K562 (cell line): Measurements from ENCODE around the gene BARD1. TPM values are rescaled to one million over a fixed set of nuclear protein-coding genes. Genes with fewer than 3 reads are reported as not detected.

Experiments
- ATAC-seq: fragments of 200-7000 bp; cut with Tn5 transposase; 3 replicates; pipeline ENCODE4 v1.9.1; 2020; ENCODE audit warnings: moderate library complexity
- BruUV-seq: library from RNA; stranded (reverse); fragments of 400-500 nt; replicated peaks from 2 replicates; lab custom pipeline; 2021; lab: Mats Ljungman, UMichigan
- CTCF ChIA-PET: fragments of 300-600 bp; formaldehyde crosslinking; extraction: SDS; loops from one replicate; lab custom pipeline; 2021; ENCODE audit warnings: low intra/inter-chr PET ratio; lab: Yijun Ruan, JAX
- POLR2A ChIA-PET: fragments of 300-600, 350-650 bp; sonication (Branson Sonifier 250); formaldehyde crosslinking; extraction: SDS; loops from one replicate; lab custom pipeline; 2021; ENCODE audit warnings: antibody characterized with exemption, inconsistent platforms; lab: Yijun Ruan, JAX
- DNase-seq, 4 experiments: peaks; one replicate each; pipeline versions ENCODE4 v3.0.0 to v3.0.0-alpha.2; 2011 to 2018; ENCODE audit warnings: low spot score in 3 of 4, mixed read lengths in 3 of 4; ENCODE audit errors: extremely low read depth in 1 of 4
- FAIRE-seq: peaks from 2 replicates; lab custom pipeline; 2011; peaks lifted over from hg19 to GRCh38; lab: Jason Lieb, UNC
- H2AFZ ChIP-seq: 2 replicates; pipeline ENCODE4 v1.6.0; 2011; ENCODE audit warnings: low read depth, low read length, control low read depth, inconsistent platforms
- H3K27ac ChIP-seq: fragments of 200-600 bp; 3 replicates; pipeline ENCODE4 v1.8.0; 2011; ENCODE audit warnings: low read depth, mild to moderate bottlenecking, control low read depth, inconsistent platforms, low read length, moderate library complexity, mixed read lengths; ENCODE audit errors: extremely low read depth
- H3K27me3 ChIP-seq, 2 experiments: fragments of 300-600 bp in 1 of 2; 2 replicates in 1 of 2; 3 replicates in 1 of 2; pipeline versions ENCODE4 v1.6.0 to v1.8.0; 2011; ENCODE audit warnings: inconsistent platforms in 2 of 2, low read length in 2 of 2, mild to moderate bottlenecking in 1 of 2, mixed read lengths in 1 of 2, moderate library complexity in 1 of 2; ENCODE audit not compliant: control insufficient read depth in 2 of 2, insufficient read depth in 2 of 2
- H3K36me3 ChIP-seq: fragments of 300-600 bp; 3 replicates; pipeline ENCODE4 v1.8.0; 2011; ENCODE audit warnings: mild to moderate bottlenecking, low read length, inconsistent platforms; ENCODE audit not compliant: control insufficient read depth, insufficient read depth
- H3K4me1 ChIP-seq, 2 experiments: fragments of 200-600 bp in 1 of 2; replicated peaks in 1 of 2; 2 replicates in 1 of 2; 3 replicates in 1 of 2; pipeline versions ENCODE4 v1.5.1 to v1.8.0; 2011; ENCODE audit warnings: inconsistent platforms in 2 of 2, low read length in 2 of 2, mild to moderate bottlenecking in 1 of 2, mixed read lengths in 1 of 2, moderate library complexity in 1 of 2; ENCODE audit not compliant: control insufficient read depth in 2 of 2, insufficient read depth in 2 of 2
- H3K4me2 ChIP-seq: 2 replicates; pipeline ENCODE4 v1.6.1; 2011; ENCODE audit warnings: low read length, control low read depth, inconsistent platforms, mixed read lengths; ENCODE audit not compliant: insufficient read depth
- H3K4me3 ChIP-seq: fragments of 200-600 bp; sonication (generic), shearing (Covaris generic); 2 replicates; pipeline ENCODE4 v1.5.1; 2016; ENCODE audit warnings: control low read depth, inconsistent platforms
- H3K79me2 ChIP-seq: fragments of 200-600 bp; 3 replicates; pipeline ENCODE4 v1.8.0; 2011; ENCODE audit warnings: low read length, inconsistent platforms; ENCODE audit not compliant: control insufficient read depth, insufficient read depth
- H3K9ac ChIP-seq, 2 experiments: 2 replicates each; pipeline versions ENCODE4 v1.6.0 to v1.6.1; 2011; ENCODE audit warnings: low read depth in 2 of 2, low read length in 2 of 2, control low read depth in 1 of 2, inconsistent platforms in 1 of 2, mild to moderate bottlenecking in 1 of 2, mixed read lengths in 1 of 2; ENCODE audit not compliant: insufficient read depth in 1 of 2
- H3K9me1 ChIP-seq: one replicate; pipeline ENCODE4 v1.6.0; 2011; ENCODE audit warnings: inconsistent platforms, mild to moderate bottlenecking, low read length, moderate library complexity; ENCODE audit not compliant: control insufficient read depth, insufficient read depth
- H3K9me3 ChIP-seq: replicated peaks from 2 replicates; pipeline ENCODE4 v1.5.1; 2011; ENCODE audit warnings: low read depth, low read length, inconsistent platforms; ENCODE audit not compliant: control insufficient read depth, insufficient read depth
- H4K20me1 ChIP-seq: replicated peaks from 2 replicates; pipeline ENCODE4 v1.6.1; 2011; ENCODE audit warnings: low read length, inconsistent platforms, mixed read lengths; ENCODE audit not compliant: control insufficient read depth, insufficient read depth
- DACH1 ChIP-seq: fragments of 450-650 bp; IDR thresholded peaks from 2 replicates; pipeline ENCODE4 v1.6.1; 2018; ENCODE audit not compliant: partially characterized antibody
- FOXM1 ChIP-seq, 2 experiments: fragments of 450-650 bp in 1 of 2; sonication (generic) in 1 of 2; formaldehyde crosslinking in 1 of 2; IDR thresholded peaks; 2 replicates each; pipeline versions ENCODE4 v1.6.1 to v1.9.0; 2017 to 2022; ENCODE audit warnings: low read depth in 2 of 2, mild to moderate bottlenecking in 2 of 2, missing genetic modification reagents in 1 of 2, moderate library complexity in 1 of 2
- GTF2F1 ChIP-seq: IDR thresholded peaks from 2 replicates; pipeline ENCODE4 v1.6.1; 2011; ENCODE audit warnings: low read depth, low read length, improper control_type of control experiment
- GTF3C2 ChIP-seq: IDR thresholded peaks from 3 replicates; pipeline ENCODE4 v1.6.1; 2011; ENCODE audit warnings: borderline replicate concordance, mild to moderate bottlenecking, moderate library complexity; ENCODE audit not compliant: insufficient read length; ENCODE audit errors: extremely low read depth
- HIVEP1 ChIP-seq: fragments of 250-450 bp; sonication (Bioruptor Pico); IDR thresholded peaks from 2 replicates; pipeline ENCODE4 v1.4.0; 2020; ENCODE audit warnings: mild to moderate bottlenecking
- HMG20A ChIP-seq: fragments of 450-650 bp; formaldehyde crosslinking; conservative IDR thresholded peaks from 2 replicates; pipeline ENCODE4 v1.4.0; 2020; ENCODE audit warnings: mild to moderate bottlenecking, mixed read lengths
- L3MBTL2 ChIP-seq: fragments of 450-650 bp; IDR thresholded peaks from 2 replicates; pipeline ENCODE4 v1.6.1; 2016; ENCODE audit warnings: mild to moderate bottlenecking, moderate library complexity
- PHF8 ChIP-seq: fragments of 200-600 bp; sonication (generic); IDR thresholded peaks from 2 replicates; pipeline ENCODE4 v1.6.1; 2012; ENCODE audit warnings: mixed run types, mild to moderate bottlenecking, inconsistent platforms, low read length, moderate library complexity, borderline replicate concordance
- SP2 ChIP-seq: IDR thresholded peaks from 2 replicates; pipeline ENCODE4 v1.6.1; 2011; ENCODE audit warnings: mild to moderate bottlenecking, low read depth, low read length, moderate library complexity; ENCODE audit not compliant: poor library complexity, severe bottlenecking; ENCODE audit errors: extremely low read depth
- SUPT5H ChIP-seq: fragments of 450-650 bp; IDR thresholded peaks from 2 replicates; pipeline ENCODE4 v1.6.1; 2016
- WGBS: fragments of 100-300 bp; shearing (Covaris generic); methylation state at CpG from one replicate; pipeline ENCODE4 v1.1.6; 2016; ENCODE audit warnings: low coverage, mixed read lengths; ENCODE audit not compliant: insufficient coverage; ENCODE audit errors: missing lambda C conversion rate; 5-methylcytosine and 5-hydroxymethylcytosine counted together
- in situ Hi-C: fragments of 300-500 bp; cut with MboI; formaldehyde crosslinking; loops from 4 replicates; pipeline ENCODE4 v1.15.0; 2018; ENCODE audit warnings: inconsistent platforms, mixed read lengths
- intact Hi-C: fragments of 100-400 bp; cut with micrococcal nuclease; formaldehyde crosslinking; loops from 2 replicates; pipeline ENCODE4 v1.14.2; 2022
- polyA plus RNA-seq, 8 experiments: library from polyadenylated mRNA; depleted of rRNA in 4 of 8; stranded (reverse) in 5 of 8; unstranded in 3 of 8; fragments of >200 nt; fragmentation: Nextera tagmentation in 2 of 8; fragmentation: Illumina TruSeq in 1 of 8; extraction: Ambion mirVana in 2 of 8; extraction: Trizol in 1 of 8; gene quantifications; 2 replicates each; pipeline versions ENCODE4 v1.2.1 to v1.2.3, GENCODE V29; 2011 to 2014; ENCODE audit warnings: inconsistent platforms in 1 of 8, missing spikeins in 1 of 8
- total RNA-seq, 7 experiments: library from RNA; depleted of rRNA in 6 of 7; stranded (reverse); fragments of >200 nt in 6 of 7; fragmentation: Illumina TruSeq in 2 of 7; extraction: Trizol in 2 of 7; gene quantifications; 2 replicates each; pipeline versions ENCODE4 v1.2.1 to v1.2.3, GENCODE V29; 2011 to 2021; ENCODE audit warnings: low replicate concordance in 1 of 7
- TF ChIP-seq, protein P1 (sequence below): fragments of 450-650 bp; IDR thresholded peaks from one replicate; pipeline ENCODE4 v1.6.1; 2018; ENCODE audit warnings: mild to moderate bottlenecking, moderate library complexity; ENCODE audit not compliant: partially characterized antibody
- TF ChIP-seq, protein P2 (sequence below): fragments of 250-450 bp; sonication (Bioruptor Pico); IDR thresholded peaks from 2 replicates; pipeline ENCODE4 v1.4.0; 2020
- TF ChIP-seq, protein P3 (sequence below): sonication (generic); formaldehyde crosslinking; IDR thresholded peaks from 2 replicates; pipeline ENCODE4 v1.9.0; 2022; ENCODE audit warnings: mild to moderate bottlenecking, missing genetic modification reagents

The BARD1 gene
- total and polyA plus RNA-seq, 9 of the 15 experiments (the other 6 are each of a cell fraction or from before 2014, with no cell fraction given) = 6.3 to 18.9 (median 11.3) TPM

DNA sequence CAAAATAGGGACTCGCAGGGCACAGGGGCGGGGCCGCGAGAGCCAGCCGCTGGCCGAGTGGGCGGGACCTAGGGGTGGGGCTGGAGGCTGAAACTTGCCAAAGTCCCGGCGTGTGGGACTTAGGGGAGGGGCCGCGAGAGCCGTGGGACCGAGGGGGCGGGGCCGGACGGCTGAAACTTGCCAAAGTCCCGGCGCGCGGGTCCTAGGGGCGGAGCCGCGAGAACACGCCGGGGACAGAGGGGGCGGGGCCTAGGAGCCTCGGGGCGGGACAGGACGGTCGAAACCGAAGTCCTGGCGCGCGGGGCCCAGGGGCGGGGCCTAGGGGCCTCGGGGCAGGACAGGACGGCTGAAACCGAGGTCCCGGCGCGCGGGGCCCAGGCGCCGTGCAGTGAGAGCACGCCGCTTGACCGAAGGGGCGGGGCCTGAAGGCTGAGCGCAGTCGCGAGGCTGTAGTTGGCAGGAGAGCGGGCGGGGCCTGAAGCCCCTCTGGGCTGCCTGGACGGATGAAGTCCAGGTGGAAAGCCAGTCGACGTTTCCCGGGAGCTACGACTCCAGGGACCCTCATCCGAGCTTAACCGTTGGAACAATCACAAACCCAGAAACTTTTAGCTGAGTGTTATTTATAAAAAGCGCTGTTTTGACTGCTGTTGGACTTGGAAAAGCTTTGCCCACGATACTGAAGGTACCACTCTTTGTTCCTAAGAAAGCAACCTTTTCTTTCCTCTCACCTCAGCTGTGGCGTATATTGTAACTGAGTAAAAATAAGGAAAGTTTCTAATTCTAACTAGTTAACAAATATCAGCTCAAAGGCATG lies 475 bp upstream of the BARD1 start:
- H2AFZ ChIP-seq = peak overlapping the region; percentile 92
- H3K9me3 ChIP-seq = no peaks in the 10 kb centered on the region
- H3K27ac ChIP-seq = peak overlapping the region; percentile 93
- peaks cover 8% of the 10 kb centered on the region; the same call in 1 of the 3 replicates for H3K36me3 ChIP-seq
- H3K4me2 ChIP-seq = peak overlapping the region; percentile 85
- no peaks in the 10 kb centered on the region for H3K27me3 ChIP-seq
- POLR2A ChIA-PET = interaction anchor here (0.7 to 1.2 kb wide), 3 partner anchors 9 to 289 kb away, joined by 3 read pairs; no protein-coding TSS in a partner anchor
- peaks cover 0 to 7% of the 10 kb centered on the region in 2 experiments; a peak in 3 of 5 replicates for H3K4me1 ChIP-seq
- H3K4me3 ChIP-seq = peak overlapping the region; percentile 89
- peaks cover 42% of the 10 kb centered on the region for H3K79me2 ChIP-seq
- intact Hi-C loops = no loop called here
- peak; percentile 91 to 96 (median 94) for DNase-seq
- peak; percentile 68 for FAIRE-seq
- peak overlapping the region; percentile 89 to 98 for H3K9ac ChIP-seq
- in situ Hi-C loops = no loop called here
- BruUV-seq = no TSS peak
- 2% methylated on average over 12 of the region's 63 CpGs for WGBS
- H3K9me1 ChIP-seq = no peaks in the 10 kb centered on the region
- CTCF ChIA-PET = no interaction called here
- no peaks in the 10 kb centered on the region for H4K20me1 ChIP-seq
- ATAC-seq = peak; percentile 94
- peak; percentile 35; the same call in 1 of the 2 replicates for TF ChIP-seq PHF8
- TF ChIP-seq, protein P1, sequence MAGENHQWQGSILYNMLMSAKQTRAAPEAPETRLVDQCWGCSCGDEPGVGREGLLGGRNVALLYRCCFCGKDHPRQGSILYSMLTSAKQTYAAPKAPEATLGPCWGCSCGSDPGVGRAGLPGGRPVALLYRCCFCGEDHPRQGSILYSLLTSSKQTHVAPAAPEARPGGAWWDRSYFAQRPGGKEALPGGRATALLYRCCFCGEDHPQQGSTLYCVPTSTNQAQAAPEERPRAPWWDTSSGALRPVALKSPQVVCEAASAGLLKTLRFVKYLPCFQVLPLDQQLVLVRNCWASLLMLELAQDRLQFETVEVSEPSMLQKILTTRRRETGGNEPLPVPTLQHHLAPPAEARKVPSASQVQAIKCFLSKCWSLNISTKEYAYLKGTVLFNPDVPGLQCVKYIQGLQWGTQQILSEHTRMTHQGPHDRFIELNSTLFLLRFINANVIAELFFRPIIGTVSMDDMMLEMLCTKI = no peak
- no peak for TF ChIP-seq HMG20A (CRISPR knock-in tag)
- no peak for TF ChIP-seq HIVEP1 (CRISPR knock-in tag)
- TF ChIP-seq GTF3C2 = no peak
- TF ChIP-seq, protein P2, sequence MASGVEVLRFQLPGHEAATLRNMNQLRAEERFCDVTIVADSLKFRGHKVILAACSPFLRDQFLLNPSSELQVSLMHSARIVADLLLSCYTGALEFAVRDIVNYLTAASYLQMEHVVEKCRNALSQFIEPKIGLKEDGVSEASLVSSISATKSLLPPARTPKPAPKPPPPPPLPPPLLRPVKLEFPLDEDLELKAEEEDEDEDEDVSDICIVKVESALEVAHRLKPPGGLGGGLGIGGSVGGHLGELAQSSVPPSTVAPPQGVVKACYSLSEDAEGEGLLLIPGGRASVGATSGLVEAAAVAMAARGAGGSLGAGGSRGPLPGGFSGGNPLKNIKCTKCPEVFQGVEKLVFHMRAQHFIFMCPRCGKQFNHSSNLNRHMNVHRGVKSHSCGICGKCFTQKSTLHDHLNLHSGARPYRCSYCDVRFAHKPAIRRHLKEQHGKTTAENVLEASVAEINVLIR (CRISPR knock-in tag) = no peak
- TF ChIP-seq DACH1 = no peak
- no peak for TF ChIP-seq GTF2F1
- TF ChIP-seq FOXM1 (IDR thresholded peaks at IDR 0.05; ENCODE audit: low read depth) = no peak
- no peak for TF ChIP-seq FOXM1 (CRISPR knock-in tag; IDR thresholded peaks at IDR 0.05; ENCODE audit: low read depth)
- TF ChIP-seq L3MBTL2 = peak; percentile 70
- peak; percentile 37 for TF ChIP-seq SUPT5H
- no peak for TF ChIP-seq SP2
- TF ChIP-seq, protein P3, sequence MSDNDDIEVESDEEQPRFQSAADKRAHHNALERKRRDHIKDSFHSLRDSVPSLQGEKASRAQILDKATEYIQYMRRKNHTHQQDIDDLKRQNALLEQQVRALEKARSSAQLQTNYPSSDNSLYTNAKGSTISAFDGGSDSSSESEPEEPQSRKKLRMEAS (CRISPR knock-in tag) = peak; percentile 70; the same call in 1 of the 2 replicates
